ENCODE data around the gene CBX7. TPM values are rescaled to one million over a fixed set of nuclear protein-coding genes. Genes with fewer than 3 reads are reported as not detected.

Gene CBX7
- total RNA-seq, 1 experiment from 2014 or later = 0.45 TPM

DNA sequence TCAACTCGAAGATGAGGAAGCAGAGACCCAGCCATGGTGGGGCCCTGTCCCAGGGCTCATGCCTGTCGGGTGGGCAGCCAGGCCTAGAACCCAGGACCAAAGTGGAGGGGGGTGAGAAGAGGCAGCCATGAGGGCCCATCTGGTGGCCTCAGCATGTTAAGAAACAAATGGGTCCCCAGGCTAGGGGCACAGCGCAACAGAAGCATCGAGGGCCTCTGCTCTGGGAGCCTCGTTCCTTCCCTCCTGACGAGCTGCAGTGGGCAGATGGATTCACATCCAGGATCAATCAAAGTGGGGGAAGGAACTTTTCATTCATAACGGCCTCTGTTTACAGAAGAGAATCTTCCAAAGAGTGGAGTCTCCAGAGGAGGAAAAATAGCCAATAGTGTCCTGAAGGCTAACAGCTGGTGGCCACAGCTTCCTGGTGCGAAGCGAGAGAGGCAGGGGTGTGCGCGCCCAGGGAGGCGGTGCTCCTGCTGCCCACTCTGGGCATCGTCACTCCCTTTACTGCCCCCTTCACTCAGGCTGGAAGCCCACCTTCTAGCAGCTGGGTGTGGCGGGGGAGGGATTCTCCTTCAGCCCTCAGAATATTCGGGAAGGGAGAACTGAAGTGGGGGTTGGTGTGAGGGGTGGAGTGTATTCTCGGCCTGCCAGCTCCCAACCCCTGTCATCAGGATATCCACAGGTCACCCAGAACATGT lies 4.3 kb downstream of the CBX7 start:
- DNase-seq (ENCODE audit: extremely low read depth, low read depth) = no peak

DNA sequence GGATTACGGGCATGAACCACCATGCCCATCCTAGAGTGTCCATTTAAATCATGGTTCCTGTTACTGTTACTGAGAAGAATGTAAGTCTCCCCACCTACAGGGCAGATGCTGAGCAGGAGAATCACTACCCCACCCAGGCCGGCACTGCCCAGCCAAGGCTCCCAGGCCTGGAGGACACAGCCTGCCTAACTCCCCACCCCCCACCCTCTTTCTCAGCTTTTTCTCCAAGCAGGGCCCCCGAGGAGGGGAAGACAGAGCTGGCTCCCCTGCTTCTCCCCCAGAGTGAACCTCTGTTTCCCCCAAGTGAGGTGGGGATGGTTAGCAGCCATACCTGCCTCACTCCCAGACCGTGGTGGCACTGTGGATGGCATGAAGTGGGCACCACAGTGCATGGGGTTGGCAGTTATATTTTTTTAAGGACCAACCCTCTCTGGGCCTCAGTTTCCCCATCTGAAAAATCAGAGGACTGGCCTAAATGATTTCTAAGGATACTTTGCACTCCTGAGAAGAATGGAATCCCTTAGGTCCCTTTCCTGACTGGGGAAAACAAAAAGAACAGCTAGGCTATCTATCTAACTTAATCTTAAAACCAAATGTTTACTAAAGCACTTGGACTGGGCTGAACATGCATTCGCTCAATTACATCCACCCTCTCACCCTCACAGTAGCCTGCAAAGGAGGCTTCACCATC lies 5.0 kb downstream of the CBX7 start:
- DNase-seq (ENCODE audit: extremely low read depth, low read depth) = no peak

DNA sequence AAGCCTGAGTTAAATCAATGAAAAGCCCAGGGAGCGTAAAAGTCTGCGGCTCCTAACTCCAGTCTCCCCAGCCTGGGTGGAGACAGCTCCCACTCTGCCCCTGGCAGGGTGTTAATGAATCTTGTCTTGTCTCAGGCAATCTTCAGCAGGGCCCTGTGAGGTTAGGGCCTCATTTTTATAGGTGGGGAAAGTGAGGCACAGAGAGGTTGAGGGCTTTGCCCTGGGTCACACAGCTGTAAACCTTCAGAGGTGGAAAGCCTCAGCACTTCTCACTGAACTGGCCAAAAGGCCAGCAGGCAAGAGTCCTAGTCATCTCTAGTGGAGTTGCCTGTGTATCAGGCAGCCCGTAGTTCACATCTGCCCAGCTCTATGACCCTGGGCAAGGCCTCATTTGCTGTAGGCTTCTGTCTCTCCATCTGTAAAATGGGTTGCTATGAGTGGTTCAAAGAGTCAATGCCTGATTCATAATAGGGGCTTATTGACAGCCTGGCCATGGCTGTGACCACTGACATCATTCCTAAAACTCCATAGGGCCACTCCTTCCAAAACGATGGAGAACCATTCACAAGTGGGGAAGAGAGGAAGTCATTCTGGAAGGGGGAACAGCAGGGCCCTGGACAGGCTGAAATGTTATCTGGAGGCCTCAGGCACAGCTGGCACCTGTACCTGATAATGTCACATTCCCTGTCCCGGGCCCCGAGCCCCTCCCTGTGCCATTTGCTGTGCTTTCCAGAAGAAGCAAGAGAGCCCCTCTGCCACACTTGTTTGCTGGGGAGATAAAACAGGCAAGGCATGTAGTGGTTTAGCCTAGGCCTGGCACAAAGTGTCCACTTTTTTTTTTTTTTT lies 6.0 kb downstream of the CBX7 start:
- no peak for DNase-seq (ENCODE audit: extremely low read depth, low read depth)

DNA sequence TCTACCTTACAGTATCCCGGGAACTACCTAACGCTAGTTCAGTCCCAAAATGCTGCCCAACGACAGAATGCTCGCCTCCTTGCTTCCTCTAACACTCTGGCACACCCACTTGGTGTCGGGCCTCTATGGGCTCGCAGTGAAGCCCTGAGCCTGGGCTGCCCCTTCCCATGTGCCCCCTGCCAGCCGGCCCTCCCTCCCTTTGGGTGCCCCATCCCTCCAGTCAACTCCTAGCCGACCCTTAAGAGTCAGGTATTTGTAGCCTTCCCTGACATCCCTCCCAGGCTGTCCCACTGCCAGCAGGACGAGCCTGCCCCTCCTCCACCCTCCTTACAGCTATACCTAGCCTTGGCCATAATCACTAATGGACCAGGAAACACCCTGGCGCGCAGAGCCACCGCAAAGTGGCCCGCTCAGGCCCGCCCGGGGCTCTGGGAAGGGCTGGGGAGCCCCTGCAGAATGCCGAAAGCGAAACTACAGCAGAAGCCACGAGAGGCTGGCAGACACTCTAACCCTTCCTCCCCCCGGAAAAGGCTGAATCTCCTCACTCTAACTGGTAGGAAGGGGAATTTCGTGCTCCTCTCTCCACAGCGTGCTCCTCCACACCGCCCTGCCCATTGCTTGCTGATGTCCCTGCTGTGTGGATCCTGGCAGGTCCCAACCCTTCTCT lies 8.2 kb downstream of the CBX7 start:
- DNase-seq (ENCODE audit: extremely low read depth, low read depth) = no peak

DNA sequence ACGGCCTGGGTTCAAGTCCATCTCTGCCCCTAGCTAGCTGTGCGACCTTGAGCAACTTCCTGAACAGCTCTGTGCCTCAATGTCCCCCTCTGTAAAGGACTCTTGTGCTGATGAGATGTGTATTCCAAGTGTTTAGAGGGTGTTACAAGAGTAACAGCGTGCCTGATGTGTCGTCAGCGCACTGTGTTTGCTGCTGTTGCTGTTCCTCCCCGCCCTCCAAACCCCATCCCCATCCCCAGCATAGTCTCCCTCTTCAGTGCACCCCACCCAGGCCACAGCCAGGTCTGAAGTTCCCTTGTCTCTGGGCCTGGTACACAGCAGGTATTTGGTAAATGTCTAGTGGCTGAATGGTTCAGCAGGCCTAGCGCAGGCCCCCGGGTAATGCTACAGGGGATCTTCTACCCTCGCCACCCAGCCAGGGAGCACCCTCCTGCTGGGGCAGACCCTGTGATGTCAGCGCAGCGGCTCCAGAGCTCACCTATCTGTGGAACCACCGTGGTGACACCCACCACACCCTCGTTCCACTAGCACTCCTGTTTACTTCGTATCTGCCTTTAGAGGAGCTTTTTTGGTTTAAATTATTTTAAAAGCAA lies 10.3 kb downstream of the CBX7 start:
- DNase-seq (ENCODE audit: extremely low read depth, low read depth) = no peak

- no peak for DNase-seq (ENCODE audit: extremely low read depth, low read depth)
Observed at GRCh38 chr22:39139933-39140332, 12.5 kb downstream of the CBX7 start.

GRCh38 chr22:39138357-39138997 lies 14.0 kb downstream of the CBX7 start:
- DNase-seq (ENCODE audit: extremely low read depth, low read depth) = no peak

DNA sequence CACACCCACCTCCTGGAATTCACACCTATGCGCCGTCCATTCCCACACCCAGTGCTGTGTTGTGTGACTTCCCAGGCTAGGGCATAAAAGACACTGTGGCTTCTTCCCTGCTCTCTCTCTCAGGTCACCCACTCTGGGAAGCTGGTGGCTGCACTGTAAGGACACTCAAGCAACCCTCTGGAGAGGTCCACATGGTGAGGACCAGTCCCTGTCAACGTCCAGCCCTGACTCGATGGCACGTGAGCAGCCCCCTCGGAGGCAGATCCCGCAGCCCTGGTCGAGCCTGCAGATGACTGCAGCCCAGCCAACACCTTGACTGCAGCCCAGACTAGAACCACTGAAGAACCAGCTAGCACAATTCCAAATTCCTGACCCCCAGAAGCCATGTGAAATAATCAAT lies 16.2 kb downstream of the CBX7 start:
- no peak for DNase-seq (ENCODE audit: extremely low read depth, low read depth)

- DNase-seq (ENCODE audit: extremely low read depth, low read depth) = no peak
Observed at GRCh38 chr22:39135092-39135896, 17.2 kb downstream of the CBX7 start.

GRCh38 chr22:39134366-39135091 lies 18.0 kb downstream of the CBX7 start:
- no peak for DNase-seq (ENCODE audit: extremely low read depth, low read depth)

DNA sequence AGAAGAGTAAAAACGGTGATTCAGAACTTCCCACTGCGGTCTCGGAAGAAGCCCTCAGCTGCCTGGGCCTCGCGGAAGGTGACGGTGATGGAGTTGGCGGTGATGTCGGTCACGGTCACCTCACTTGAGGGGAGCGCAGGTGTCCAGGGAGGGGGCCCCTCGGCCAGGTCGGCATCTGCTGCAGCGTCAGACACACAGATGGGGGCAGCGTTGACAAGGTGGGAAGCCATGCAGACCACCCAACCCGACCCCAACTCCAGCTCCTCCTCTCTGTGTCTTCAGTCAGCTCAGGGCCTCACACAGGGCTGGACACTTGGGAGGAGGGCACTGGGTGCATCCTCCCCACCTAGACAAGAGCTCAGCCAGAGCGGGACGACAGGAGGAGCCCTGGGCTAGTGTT lies 18.6 kb downstream of the CBX7 start:
- DNase-seq (ENCODE audit: extremely low read depth, low read depth) = no peak

DNA sequence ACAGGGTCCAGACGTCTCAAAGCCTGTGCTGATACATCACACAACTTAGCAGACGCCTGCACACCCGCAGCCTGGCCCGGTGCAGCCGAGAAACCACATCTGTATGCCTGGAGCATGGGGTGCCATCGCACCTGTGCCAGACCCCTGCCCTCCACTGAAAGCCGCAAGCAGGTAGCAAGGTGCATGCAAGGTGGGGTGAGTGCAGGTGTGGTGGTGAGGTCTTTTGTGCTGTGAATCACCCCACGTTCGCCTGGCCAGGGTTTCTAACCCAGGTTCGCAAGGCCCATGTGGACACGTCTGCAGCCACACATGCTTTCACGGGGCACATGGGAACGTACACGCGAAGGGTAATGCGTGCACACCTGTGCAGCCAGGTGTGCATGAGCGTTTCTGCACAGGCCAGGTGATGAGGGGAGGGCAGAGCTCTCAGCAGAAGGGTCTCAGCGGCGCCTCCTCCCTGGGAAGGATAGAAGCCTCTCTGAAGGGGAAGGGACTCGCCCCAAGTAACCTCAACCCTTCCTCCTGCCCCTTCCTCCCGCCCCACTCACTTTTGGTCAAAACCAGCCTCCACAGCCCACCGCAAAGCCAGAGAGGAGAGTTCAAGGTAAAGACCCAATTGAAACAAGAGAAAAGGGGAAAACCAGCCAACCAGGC lies 19.5 kb downstream of the CBX7 start:
- DNase-seq (ENCODE audit: extremely low read depth, low read depth) = no peak

DNA sequence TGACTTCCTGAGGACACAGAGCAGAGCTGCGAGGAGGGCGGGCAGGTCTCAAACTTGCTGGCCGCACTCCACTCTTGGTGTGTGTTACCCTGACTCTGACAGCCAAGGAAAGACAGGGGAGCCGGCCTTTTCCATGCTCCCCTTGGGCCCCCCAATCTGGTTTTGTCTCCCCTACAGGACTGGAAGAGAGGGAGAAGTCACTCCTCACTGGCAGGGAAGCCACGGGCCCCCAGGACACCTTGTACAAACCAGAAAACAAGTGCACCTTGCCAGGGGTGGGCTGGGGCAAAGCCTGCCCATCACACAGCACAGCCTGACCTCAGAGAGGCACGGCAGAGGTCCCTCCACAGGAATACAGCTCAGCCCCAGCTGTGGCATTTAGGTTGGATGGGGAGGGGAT lies 20.2 kb downstream of the CBX7 start:
- no peak for DNase-seq (ENCODE audit: extremely low read depth, low read depth)

- DNase-seq (ENCODE audit: extremely low read depth, low read depth) = no peak
Observed at GRCh38 chr22:39130892-39131855, 21.3 kb downstream of the CBX7 start.

DNA sequence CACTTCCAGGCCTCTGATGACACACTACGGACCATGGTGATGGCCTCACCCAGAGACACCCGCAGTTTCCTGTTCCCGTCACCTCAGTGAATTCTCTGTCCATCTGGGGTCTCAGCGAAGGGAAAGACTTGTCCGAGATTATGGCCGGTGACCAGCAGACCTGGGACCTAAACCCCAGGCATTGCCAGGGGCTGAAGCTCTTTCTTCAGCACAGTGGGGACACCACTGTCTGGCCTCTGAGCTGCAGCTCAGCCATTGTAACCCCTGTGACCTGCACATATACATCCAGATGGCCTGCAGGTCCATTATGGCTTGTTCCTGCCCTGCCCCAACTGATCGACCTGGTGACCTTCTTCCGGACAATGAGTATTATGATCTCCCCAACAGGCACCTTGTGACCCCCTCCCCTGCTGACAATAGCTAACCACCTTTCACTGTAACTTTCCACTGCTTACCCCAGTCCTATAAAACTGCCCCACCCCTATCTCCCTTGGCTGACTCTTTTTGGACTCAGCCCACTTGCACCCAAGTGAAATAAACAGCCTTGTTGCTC lies 22.3 kb downstream of the CBX7 start:
- DNase-seq (ENCODE audit: extremely low read depth, low read depth) = no peak

DNA sequence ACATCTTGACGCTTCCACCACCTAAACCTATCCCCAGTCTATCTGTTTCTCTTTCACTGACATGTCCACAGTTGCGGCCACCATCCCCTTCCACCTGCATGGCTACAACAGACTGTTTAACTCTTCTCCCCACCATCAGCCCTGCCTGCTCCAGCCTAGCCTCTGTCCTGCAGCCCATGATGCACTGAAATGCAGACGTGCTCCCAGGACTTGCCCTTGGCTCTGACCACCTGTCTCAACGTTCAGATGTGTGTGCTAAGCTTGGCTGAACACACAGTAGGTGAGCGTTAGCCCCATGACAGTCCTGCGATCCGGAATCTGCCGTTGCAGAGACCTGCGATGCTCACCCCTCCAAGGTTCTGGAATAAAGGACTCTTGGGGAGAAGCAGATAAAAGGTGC lies 22.7 kb downstream of the CBX7 start:
- no peak for DNase-seq (ENCODE audit: extremely low read depth, low read depth)

- no peak for DNase-seq (ENCODE audit: extremely low read depth, low read depth)
Observed at GRCh38 chr22:39129081-39129480, 23.4 kb downstream of the CBX7 start.
